HG02970 (cell line): ENCODE results near the gene SPECC1.
"Not testable (repeated sequence)": the region's sequence is repeated elsewhere in the genome, so short reads cannot be mapped to it uniquely, and the experiment has no call there.

Source experiments
- ATAC-seq: cut with Tn5 transposase; IDR thresholded peaks from one replicate; pipeline ENCODE4 v1.9.1; 2021; ENCODE audit warnings: mild to moderate bottlenecking, moderate library complexity, moderate number of reproducible peaks; ENCODE audit not compliant: unreplicated experiment, low FRiP score

Gene SPECC1

DNA sequence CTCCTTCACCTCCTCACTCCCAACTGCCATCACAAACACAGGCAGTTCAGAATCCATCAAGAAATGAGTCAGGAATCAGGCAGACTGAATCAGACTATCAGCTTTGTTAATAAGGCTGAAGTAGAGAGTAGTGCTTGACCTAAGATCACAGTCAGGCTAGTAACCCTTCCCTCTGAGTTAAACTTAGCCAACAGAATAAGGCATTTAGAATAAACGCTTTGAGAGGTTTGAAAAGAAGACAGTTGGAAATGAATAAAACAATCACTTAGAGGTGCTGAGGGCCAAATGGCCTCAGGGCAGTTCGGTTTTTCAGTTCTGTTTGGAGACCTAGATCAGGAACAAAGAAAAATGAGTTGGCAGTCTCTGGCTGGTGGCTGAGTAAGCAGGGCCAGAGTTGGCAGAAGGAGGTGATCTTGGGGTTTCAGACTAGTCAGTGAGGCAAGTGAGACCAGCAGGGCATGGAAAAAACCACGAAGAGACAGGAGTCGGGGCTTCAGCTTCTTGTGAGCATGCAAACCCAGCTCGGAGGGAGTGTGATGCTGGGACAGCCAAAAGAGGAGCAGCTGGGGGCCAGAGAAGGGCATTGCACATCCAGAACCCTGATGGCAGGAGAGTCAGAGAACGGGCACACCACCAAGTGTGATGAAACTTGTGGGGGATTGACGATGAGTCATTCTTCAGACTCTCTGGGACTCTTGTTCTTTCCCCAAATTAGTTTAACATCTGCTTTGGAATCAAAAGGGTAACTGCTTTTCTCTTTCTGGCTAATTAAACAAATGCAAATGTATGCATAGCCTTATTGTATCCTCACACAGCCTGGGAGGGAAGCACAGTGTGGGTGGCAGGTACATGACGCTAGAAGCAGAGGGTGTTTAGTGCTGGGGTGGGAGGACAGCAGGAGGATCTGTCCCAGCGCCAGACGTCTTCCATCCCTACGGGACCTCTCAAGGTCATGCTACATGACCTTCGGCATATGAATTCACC, 54.8 kb downstream of the SPECC1 start:
- no peak for ATAC-seq

- ATAC-seq, result no peak
Observed at GRCh38 chr17:20066253-20066652, 57.1 kb downstream of the SPECC1 start.

GRCh38 chr17:20067711-20068110, 58.6 kb downstream of the SPECC1 start:
- no peak for ATAC-seq

DNA sequence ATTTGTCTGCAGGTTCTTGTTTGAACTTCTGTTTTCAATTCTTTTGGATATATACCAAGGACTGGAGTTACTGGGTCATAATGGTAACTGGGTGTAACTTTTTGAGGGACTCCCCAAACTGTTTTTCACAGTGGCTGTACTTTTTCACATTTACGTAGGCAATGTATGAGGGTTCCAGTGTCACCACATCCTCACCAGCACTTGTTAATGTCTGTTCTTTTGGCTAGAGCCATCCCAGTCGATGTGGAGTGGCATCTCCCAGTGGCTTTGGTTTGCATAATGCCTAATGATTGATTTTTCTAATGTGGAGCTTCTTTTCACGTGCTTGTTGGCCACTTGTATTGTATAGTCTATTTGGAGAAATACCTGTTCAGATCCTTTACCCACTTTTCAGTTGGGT, 59.3 kb downstream of the SPECC1 start:
- ATAC-seq, result no peak

GRCh38 chr17:20071824-20072691, 62.9 kb downstream of the SPECC1 start:
- ATAC-seq, result no peak

GRCh38 chr17:20072692-20072992, 63.5 kb downstream of the SPECC1 start:
- no peak for ATAC-seq

GRCh38 chr17:20073055-20073979, 64.2 kb downstream of the SPECC1 start:
- ATAC-seq, result no peak

DNA sequence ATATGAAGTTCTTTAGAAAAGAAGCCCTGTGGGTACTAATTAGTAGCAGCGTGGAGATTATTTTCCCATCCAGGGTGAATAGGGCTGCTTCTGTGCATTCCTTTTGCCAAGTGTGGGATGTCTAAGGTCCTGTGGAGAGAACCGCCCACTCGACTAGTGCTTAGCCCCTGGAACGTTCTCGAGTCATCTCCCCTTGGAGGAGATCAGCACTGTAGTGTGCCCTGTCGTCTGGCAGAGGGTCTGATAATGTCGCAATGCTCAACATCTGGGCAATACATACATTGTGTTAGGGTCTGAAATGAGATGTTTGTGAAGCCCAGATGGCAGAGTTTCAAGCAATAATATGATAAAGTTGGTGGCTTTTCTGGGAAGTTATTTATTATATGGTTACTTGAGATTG, 64.8 kb downstream of the SPECC1 start:
- ATAC-seq, result no peak

- ATAC-seq, result no peak
Observed at GRCh38 chr17:20074489-20074888, 65.3 kb downstream of the SPECC1 start.

GRCh38 chr17:20076137-20076536, 67.0 kb downstream of the SPECC1 start:
- not testable (repeated sequence) for ATAC-seq

GRCh38 chr17:20077978-20078685, 69.0 kb downstream of the SPECC1 start:
- ATAC-seq, result no peak

DNA sequence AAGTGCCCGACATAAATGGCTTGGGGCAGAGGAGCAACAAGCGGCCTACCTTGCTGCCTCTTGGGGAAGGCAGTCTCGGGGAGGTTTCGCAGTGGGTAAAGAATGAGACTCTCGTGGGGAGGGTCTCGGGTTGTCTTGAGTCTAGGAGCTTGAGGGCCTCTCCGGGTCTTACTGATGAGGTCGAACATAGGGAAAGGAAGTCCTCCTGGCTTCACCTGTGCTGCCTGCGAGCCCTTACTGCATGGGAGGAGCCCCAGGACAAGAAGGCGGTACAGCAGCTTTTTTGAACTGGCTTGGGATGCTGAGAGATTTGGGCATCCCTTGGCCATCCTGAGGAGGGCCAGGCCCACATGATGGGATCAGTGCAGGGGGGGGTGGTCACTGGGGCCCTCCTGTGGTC, 71.4 kb downstream of the SPECC1 start:
- no peak for ATAC-seq

DNA sequence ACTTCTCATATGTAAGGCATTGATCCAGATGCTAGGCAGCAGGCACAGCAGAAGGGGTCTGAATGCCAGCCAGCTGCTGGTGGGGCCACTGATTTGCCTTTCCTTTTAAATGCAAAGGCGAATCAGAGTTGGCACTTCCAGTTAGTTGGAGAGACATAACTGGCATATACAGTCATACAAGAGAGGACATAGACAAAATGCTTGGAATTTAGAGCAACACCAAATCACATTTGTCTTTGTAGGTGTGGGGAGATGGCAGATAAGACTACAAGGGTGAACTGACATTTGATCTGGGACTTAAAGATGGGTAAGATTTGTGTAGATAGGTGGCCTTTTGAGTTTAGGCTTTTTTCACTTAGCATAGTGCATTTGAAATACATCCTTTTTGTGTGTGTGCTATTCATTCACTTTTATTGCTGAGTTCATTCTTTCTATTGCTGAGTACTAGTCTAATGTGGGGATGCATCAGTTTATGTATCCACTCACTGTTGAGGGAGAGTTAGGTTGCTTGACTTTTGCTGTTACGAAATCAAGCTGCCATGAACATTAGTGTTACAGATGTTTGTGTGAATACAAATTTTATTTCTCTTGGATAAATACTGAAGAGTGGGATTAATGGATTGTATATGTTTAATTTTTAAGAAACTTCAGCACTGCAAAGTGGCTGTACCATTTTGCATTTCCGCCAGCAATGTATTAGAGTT, 74.1 kb downstream of the SPECC1 start:
- no peak for ATAC-seq

DNA sequence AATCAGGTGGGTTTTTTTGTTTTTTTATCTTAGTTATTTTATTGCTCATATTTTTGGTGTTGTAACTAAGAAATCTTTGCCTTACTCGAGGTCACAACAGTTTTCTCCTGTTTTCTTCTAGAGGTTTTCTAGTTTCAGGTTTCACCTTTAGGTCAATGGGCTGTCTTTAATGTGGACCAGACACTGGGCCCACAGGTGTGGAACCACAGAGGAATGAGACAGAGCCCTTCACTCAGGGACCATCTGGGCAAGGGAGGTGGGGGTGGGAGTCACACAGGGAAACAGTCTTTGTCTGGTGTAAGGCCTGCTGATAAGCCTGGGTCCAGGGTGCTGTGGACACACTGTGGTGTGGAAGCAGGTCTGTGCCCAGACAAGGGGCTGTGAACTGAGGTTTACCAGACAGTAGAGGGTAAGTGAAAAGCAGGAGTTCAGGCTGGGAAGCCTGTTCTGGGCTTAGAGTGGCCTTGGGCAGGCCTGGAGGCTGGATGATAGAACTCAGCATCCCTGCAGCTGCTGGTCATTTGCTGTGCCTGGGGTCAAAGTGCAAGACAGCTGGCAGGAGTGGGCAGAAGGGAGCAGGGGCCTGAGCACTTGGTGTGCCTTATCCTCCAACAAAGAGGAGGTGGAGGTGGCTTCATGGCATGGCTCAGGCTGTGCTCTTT, 75.6 kb downstream of the SPECC1 start:
- ATAC-seq, result no peak

DNA sequence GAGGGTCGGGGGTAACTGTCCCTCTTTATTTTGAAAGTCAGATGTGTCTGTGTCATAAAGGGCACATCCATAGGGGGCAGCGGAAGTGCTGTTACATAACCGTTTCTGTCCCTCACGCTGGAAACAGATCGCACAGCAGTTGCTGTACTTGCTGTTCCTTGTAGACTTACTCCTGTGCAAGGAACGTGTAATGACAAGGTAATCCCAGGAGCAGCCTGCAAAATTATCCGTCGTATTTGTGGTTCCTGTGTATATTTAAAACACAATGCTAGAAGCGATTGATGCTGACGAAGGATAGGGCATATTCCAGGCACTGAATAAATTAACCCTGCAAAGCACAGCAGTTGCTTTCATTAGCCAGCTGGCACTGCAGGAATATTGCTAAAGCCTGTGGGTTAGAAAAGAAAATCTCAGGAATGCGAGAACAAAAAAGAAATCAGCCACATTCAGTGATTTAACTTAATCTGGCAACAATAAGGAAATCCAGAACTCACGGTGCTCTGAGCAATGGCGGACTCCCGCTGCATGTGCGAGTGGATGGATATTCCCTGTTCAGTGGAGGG, 76.2 kb downstream of the SPECC1 start:
- no peak for ATAC-seq

- no peak for ATAC-seq
Observed at GRCh38 chr17:20086416-20087076, 77.4 kb downstream of the SPECC1 start.

DNA sequence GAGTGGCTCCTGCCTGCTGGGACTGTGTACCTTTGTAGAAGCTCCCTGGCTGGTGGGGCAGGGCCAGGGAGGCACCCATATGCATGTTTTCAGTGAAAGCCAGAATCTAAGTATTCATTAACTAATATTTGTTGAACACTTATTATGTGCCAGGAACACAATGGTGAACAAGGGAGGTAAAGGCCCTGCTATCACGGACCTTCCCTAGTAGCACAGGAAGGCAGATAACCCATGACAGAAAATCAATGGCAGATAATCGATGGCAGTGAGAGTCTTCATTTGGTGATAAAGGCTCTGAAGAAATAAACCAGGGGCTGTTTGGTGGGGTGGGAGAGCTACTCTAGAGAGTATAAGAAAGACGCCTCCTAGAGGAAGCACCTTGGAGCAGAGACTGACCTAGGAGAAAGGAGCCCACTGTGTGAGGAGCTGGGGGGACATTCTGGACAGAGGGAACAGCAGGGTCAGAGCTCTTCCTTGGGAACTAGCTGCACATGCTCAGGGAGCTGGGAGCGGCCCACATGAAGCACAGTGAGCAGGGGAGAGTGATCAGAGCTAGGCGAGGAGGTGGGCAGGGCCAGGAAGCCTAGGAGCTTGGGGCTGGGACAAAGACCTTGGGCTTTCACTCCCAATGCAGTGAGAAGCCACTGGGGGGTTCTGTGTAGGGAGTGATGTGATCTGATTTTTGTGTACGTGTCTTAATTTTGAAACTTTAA, 78.5 kb downstream of the SPECC1 start:
- no peak for ATAC-seq
